GM19351 (cell line): ENCODE measurements around the gene ARID3A.

ENCODE experiments used
- ATAC-seq: cut with Tn5 transposase; IDR thresholded peaks from one replicate; pipeline ENCODE4 v1.9.1; 2021; ENCODE audit warnings: mild to moderate bottlenecking, moderate library complexity; ENCODE audit not compliant: unreplicated experiment

ARID3A gene

DNA sequence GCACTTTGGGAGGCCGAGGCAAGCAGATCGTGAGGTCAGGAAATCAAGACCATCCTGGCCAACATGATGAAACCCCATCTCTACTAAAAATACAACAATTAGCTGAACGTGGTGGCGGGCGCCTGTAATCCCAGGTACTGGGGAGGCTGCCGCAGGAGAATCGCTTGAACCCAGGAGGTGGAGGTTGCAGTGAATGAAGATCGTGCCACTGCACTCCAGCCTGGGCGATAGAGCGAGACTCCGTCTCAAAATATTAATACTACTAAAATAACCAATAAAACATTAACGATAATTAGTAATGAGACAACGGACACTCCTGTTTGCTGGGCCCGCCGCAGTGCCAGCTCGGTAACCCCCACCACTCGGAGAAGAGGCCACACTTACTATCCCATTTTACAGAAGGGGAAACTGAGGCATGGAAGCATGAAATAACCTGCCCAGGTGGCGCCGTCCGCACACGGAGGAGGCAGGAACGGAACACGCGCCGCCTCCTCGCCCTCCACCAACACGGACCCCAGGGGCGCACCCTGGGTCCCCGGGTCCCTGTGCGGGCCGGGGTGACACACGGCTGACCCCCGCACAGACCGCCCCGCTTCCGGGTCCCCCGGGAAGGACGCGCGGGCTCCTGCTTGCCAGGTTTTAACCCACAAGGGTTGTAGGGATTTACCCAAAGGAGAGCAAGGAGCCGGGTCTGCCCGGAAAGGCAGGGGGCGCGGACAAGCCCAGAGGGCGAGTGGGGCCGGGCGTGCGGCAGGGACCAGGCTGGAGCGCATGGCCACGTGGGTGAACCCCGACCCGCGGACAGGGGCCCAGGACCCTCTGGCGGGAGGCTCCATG, 14.4 kb upstream of the ARID3A start:
- no peak for ATAC-seq

DNA sequence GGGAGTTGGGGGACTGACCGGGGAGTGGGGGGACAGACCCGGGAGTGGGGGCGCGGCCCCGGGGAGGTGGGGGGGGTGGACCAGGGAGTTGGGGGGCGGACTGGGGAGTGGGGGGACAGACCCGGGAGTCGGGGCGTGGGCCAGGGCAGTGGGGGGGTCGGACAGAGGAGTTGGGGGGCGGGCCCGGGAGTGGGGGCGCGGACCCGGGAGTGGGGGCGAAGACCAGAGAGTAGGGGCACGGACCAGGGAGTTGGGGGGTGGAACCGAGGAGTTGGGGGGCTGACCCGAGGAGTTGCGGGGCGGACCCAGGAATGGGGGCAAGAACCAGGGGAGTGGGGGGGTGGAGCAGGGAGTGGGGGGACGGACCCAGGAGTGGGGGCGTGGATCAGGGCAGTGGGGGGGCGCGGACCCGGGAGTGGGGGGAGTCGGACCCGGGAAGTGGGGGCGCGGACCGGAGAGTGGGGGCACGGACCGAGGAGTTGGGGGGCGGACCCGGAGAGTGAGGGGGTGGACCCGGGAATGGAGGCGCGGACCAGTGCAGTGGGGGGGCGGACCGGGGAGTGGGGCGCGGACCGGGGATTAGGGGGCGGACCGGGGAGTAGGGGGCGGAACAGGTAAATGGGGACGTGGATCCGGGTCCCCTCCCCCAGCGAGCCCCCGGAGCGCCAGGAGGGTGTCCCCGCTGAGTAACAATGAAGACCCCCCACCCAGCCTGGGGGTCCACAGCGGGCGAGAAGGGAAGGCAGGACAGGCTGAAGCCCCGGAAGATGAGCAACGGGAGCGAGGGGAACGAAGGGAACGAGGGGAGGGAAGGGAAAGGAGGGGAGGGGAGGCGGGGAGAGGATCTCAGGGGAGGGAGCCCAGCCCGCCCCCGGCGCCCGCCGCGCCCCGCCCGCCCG, 13.4 kb upstream of the ARID3A start:
- ATAC-seq, result no peak

DNA sequence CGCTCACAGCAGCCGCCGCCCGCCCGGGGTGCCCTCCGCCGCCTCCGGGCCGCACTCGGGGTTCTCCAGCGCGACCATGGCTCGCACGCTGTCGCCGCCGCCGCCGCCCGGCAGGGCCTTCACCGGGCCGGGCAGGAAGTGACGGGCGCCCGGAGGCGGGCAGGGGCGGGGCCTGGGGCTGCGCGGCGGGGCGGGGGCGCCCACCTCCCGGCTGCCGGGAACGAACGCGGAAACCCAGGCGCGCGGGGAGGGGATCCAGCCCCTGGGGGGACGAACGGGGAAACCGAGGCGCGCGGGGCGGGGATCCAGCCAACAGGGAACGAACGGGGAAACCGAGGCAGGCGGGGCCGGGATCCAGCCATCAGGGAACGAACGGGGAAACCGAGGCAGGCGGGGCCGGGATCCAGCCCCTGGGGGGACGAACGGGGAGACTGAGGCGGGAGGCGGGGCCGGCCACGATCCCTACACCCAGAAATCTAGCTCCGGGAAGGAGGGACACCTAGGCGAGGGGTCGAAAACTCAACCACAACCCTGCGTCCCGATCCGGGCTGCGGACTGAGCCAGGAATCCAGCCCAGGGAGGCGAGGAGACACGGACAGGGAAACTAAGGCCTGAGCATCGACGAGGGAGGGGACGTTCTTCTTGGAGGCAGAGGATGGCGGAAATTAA, 12.6 kb upstream of the ARID3A start, which contains the start of gene R3HDM4:
Gene R3HDM4 (minus strand): TSS at position 140 of the 669 bp plus-strand sequence. CDS start 62 bp downstream, at position 78.
- no peak for ATAC-seq

DNA sequence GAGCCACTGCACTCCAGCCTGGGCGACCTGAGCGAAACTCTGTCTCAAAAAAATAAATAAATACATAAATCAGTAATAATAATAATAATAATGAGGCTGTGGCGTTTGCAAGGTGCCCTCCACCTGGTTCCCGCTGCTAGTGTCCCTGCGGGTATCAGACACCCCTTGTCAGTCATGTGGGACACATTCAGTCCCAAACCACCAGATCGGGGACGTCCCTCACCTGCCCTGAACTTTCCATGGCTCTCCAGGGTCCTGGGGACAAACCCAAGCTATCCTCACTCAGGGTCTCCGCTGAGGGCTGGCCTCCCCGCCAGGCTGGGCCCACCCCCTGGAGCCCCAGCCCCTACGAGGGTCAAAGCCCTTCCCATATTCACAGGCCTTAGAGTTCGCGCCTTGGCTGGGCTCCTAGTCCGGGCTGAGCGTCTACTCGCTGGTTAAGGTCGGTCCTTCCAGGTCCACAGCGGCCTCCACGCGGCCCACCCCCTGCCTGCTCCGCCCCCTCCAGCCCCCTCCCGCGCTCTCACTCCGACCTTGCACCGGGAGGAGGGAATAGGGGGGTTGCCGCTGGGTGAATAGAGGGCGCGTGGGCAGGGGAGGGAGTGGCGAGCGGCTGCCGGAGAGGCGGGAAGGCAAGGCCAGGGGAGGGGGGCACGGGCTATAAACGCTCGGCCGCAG, 9.1 kb upstream of the ARID3A start:
- no peak for ATAC-seq

DNA sequence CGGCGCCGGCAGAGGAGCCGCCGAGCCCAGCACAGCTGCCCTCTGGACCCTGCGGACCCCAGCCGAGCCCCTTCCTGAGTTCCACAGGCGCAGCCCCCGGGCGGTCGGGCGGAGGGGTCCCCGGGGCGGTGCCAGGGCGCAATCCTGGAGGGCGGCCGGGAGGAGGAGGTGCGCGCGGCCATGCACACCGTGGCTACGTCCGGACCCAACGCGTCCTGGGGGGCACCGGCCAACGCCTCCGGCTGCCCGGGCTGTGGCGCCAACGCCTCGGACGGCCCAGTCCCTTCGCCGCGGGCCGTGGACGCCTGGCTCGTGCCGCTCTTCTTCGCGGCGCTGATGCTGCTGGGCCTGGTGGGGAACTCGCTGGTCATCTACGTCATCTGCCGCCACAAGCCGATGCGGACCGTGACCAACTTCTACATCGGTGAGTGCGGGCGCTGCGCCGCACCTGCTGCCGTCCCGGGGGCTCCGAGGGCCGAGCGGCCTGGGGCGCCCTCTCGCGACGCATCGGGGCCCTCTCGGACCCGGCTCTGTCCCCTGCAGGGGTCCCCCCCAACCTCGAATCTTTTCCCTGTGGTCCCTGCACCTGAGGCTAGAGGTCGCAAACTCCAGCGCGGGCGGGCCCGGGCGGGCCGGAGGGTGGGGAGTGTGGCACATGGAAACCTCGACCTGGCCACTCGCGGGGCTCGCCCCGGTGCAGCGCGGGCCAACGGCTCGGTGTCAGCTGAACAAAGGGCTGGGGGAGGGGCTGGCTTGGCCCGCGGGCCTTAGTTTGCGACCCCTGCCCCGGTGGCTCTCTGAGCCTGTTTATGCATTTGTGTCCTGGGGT, 8.3 kb upstream of the ARID3A start, which contains the start of gene KISS1R:
Gene KISS1R (plus strand): TSS at position 11 of the 829 bp plus-strand sequence. CDS start 170 bp downstream, at position 181.
- no peak for ATAC-seq

DNA sequence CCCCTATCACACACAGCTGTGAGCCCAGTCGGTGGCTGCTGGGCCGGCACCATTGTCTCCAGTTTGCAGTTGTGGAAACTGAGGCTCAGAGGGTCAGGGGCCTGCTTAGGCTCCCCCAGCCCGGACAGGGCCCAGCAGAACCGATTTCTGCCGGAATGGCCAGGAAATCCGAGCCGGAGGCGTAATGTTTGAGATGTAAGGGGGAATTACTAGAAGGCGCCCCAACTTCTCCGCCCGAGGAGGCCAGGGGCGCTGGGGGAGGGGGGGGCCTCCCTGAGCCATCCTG, 7.7 kb upstream of the ARID3A start:
- ATAC-seq, result no peak

DNA sequence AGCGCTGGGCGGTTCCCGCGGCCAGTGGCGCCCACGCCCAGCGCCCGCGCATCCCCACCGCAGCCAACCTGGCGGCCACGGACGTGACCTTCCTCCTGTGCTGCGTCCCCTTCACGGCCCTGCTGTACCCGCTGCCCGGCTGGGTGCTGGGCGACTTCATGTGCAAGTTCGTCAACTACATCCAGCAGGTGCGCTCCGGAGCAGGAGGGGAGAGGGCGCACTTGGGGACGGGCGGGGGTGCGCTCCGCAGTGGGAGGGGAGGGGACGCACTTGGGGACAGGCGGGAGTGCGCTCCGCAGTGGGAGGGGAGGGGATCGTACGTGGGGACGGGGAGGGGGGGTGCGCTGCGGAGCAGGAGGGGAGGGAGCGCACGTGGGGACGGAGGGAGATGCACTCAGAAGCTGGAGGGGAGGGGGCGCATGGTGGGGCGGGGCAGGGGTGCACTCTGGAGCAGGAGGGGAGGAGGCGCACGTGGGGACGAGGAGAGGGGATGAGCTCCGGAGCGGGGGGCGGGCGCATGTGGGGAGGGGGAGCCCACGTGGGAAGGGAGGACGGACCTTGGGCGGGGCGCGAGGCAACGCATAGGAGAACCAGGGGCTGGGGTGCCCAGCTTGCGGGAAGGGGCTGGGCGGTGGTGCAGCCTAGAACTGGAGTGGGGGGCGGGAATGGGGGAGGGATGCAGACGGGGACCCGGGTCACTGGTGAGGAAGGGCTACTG, 7.2 kb upstream of the ARID3A start:
- no peak for ATAC-seq

DNA sequence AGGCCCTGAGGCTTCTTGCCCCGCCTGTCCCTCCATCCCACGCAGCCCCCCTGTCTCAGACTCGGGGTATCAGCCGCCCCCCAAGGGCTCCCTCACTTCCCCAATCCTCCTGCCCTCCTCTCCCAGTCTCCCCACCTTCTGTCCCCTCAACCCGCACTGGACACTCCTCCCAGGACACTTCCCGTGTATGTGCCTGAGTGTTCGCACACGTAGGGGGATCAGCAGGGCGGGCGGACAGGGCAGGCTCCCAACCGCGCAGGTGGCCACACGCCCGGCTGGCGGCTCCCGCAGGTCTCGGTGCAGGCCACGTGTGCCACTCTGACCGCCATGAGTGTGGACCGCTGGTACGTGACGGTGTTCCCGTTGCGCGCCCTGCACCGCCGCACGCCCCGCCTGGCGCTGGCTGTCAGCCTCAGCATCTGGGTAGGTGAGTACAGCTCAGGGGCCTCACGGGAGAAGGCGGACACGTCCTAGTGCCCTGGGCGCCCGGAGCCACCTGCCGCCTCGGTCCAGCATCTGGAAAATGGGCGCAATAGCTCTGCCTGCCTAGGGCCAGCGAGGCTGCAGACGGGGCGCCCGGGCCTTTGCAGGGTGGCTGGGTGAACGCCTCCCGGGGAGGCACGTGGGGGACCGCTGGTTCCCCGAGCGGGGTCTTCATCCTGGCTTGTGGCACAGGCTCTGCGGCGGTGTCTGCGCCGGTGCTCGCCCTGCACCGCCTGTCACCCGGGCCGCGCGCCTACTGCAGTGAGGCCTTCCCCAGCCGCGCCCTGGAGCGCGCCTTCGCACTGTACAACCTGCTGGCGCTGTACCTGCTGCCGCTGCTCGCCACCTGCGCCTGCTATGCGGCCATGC, 6.4 kb upstream of the ARID3A start:
- no peak for ATAC-seq

DNA sequence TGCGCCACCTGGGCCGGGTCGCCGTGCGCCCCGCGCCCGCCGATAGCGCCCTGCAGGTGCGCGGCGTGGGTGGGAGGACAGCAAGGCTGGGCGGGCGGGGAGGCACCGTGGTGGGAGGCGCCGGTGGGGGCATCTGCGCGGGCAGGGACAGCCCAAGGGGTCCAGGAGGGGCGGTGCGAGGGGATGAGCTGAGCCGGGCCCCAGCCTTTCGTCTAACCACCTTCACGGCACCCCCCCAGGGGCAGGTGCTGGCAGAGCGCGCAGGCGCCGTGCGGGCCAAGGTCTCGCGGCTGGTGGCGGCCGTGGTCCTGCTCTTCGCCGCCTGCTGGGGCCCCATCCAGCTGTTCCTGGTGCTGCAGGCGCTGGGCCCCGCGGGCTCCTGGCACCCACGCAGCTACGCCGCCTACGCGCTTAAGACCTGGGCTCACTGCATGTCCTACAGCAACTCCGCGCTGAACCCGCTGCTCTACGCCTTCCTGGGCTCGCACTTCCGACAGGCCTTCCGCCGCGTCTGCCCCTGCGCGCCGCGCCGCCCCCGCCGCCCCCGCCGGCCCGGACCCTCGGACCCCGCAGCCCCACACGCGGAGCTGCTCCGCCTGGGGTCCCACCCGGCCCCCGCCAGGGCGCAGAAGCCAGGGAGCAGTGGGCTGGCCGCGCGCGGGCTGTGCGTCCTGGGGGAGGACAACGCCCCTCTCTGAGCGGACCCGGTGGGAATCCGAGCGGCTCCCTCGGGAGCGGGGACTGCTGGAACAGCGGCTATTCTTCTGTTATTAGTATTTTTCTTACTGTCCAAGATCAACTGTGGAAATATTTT, 5.6 kb upstream of the ARID3A start:
- no peak for ATAC-seq

DNA sequence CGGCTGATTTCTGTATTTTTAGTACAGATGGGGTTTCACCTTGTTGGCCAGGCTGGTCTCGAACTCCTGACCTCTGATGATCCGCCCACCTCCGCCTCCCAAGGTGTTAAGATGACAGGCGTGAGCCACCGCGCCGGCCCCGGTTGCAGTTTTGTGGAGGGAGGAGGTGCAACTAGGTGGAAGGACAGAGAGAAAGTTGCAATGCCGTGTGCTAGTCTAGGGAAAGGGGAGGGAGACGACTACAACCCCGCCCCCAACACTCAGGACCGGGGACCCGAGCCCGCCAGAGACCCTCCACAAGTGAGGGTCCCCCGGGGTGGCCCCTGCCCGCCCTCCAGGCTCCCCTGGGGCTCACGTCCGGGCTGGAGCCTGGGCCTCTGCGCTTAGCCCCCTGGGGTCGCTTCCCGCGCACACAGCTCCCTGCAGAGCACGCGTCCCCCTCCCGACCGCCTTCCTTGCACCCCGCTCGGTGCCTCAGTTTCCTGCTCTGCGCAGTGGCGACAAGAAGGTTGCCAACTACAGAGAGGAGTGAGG, 1.2 kb upstream of the ARID3A start:
- no peak for ATAC-seq

DNA sequence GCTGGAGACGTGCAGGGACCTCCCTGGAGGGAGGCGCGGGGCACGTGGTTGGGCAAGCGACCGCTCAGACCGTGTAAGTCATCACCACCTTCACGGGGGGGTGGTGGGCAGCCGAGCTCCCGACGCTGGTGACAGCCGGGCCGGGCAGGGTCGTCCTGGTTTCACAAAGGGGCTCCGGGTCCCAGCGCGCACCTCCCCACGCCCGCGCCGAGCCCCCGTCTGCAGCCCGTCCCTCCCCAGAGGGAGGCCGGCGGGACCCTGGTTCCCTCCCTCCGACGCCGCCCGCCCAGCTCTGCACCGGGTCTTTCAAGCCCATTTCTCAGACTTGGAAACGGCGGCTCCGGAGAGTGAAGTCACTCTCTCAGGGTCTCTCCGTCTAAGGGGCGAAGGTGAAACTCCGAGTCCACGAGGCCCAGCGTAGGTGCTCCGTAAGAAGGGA, 729 bp upstream of the ARID3A start:
- peak; percentile 47 for ATAC-seq

DNA sequence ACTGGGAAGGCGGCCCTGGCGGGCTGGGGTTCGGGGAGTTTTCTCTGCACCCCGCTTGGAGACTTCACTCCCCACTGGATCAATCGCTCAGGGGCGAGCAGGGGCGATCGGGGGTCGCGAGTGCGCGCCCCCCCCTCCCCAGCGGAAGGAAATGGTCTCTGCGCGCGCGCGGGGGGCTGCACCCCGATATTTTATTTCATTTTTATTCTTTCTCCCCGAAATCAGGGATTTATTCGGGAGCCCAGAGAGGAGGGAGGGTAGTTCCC, 421 bp downstream of the ARID3A start:
- ATAC-seq, result no peak

DNA sequence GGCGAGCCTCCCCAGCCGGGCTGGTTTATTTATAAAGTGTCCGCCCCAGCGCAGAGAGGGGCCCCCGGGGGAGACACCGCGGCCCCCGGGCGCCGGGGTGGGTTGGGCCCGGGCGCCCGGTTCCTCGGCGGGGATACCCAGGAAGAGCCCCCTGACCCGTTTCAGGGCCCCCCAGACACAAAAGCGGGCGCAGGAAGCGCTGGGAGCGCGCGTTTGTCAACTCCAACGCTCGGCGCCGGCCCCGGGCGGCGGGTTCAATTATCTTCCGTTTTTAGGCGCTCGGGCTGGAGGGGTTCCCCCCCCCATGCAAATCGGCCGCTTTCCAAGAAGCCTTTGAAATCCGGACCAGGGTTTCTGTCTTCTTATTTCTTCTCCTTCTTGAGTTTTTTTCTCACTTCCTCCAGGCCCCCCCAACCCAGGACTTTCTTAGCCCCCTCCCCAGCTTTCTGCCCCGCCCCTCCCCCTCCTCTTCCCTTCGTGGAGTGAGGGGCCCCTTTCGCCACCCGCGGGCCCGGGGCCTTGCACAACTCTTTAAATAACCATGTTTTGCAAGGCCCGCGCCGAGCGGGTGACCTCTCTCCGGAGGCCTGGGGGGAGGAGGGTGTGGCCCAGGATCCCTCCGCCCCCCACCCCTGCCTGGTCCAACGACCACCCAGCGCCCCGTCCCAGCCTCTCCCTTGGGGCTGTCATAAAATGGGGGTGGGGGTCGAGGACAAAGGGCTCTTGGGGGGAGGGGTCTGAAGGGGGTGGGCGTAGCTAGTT, 935 bp downstream of the ARID3A start:
- no peak for ATAC-seq

DNA sequence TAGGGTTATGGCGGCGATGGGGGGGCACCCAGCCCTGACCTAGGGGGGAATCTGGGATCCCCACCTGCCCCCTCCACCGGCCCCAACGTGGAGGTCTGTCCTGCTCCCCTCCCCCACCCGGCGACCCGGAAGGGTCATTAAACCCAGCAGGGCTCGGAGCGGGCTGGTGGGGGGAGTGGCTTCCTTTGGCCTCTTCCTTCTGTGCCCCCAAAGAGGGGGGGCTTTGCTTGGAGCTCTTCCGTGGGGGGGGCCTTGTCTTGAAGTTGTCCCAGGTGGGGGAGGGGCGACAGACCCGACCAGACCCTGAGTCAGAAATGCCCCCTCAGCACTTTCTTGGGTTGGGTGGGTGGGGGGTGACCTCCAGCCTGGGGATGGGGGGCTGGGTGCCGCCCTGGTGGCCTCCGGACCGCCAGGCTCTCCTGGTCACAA, 1.5 kb downstream of the ARID3A start:
- ATAC-seq, result no peak

DNA sequence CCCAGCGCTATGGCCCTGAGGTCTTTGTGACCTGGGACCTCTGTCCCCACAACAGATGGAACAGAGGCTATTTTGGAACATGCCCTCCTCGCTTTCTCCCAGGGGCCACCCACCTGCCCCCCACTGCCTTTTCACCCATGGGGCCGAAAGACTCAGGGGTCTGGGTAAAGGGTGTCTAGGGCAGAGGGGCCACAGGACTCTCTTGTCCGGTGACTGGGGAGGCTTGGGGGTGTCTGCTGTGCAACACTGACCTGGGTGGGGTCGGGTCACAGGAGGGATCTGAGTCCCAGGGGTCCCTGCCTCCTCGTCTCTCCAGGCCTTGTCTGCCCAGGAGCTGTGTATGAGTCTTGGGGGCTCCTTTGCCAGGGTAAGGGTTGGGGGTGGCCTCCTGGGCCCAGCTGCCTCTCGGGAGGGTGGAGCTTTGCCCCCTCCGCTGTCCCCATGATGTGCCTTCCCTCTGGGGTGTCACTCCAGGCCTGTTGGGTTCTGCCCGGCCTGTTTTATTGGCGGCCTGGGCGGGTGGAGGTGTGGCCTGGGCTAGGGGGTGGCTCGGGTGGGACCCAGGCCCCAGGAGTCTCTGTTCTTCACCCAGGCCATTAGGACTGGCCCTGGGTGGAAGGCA, 2.1 kb downstream of the ARID3A start:
- no peak for ATAC-seq

DNA sequence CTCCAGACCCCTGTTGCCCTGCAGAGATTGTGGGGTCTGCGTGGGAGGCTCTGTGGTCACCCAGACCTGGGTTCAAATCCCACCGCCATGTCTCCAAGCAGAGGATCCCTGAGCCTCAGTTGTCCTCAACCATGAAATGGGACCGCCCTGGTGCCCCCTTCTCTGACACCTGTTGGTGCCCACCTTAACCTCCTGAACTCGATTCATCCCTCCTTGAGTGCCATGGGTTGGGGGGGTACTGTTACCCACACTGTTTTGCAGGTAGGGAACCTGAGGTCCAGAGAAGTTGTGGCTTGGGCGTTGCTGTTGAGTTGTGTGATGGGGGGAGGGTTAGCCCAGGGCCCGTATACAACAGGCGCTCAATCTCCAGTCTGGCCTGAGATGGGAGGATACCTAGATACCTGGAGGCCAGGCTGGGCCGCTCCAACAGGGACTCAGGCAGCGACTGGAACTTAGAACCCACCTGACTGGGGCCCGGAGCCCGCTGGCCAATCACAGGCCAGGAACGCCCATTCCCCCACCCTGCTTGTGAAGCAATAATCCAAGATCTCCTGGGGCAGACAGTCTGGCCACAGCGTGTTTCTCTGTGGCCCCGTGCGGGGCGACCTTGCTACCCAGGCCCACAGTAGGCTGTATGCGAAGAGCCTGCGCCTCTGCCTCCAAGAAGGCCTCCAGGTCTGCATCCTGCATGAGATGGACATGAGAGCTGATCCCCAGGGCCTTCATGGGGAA, 2.8 kb downstream of the ARID3A start:
- ATAC-seq, result no peak
